H1 (cell line): ENCODE data around the gene BTK.

Experiments
- CBX5 ChIP-seq: fragments of 300-800, 300-1000 bp; sonication (generic); IDR thresholded peaks from 2 replicates; pipeline ENCODE4 v1.7.1; 2016; ENCODE audit warnings: antibody characterized with exemption, low read length, low read depth
- CHD1 ChIP-seq: IDR thresholded peaks from 2 replicates; pipeline ENCODE4 v1.6.1; 2012; ENCODE audit warnings: low read depth, low read length, improper control_type of control experiment
- EZH2 ChIP-seq: fragments of 200-600 bp; sonication (generic); IDR thresholded peaks from 2 replicates; pipeline ENCODE4 v1.7.1; 2012; ENCODE audit warnings: low read depth, mild to moderate bottlenecking, moderate library complexity, low read length, inconsistent platforms; ENCODE audit not compliant: severe bottlenecking
- GTF2F1 ChIP-seq: IDR thresholded peaks from 2 replicates; pipeline ENCODE4 v1.6.1; 2012; ENCODE audit warnings: low read depth, low read length, improper control_type of control experiment, borderline replicate concordance
- HDAC6 ChIP-seq: IDR thresholded peaks from one replicate; pipeline ENCODE4 v1.7.1; 2012; ENCODE audit warnings: low read depth, mild to moderate bottlenecking, inconsistent platforms, low read length, moderate library complexity
- TF ChIP-seq, protein P1 (sequence below): IDR thresholded peaks from 2 replicates; pipeline ENCODE4 v1.6.1; 2012; ENCODE audit warnings: low read length, inconsistent platforms
- TF ChIP-seq, protein P2 (sequence below), 3 experiments: IDR thresholded peaks; 1 replicate in 2 of 3; 2 replicates in 1 of 3; pipeline versions ENCODE4 v1.5.1 to v1.6.1; 2011; ENCODE audit warnings: low read length in 3 of 3, mild to moderate bottlenecking in 3 of 3, inconsistent platforms in 2 of 3, low read depth in 1 of 3, moderate library complexity in 1 of 3; ENCODE audit not compliant: insufficient read depth in 1 of 3; ENCODE audit errors: control extremely low read depth in 1 of 3

DNA sequence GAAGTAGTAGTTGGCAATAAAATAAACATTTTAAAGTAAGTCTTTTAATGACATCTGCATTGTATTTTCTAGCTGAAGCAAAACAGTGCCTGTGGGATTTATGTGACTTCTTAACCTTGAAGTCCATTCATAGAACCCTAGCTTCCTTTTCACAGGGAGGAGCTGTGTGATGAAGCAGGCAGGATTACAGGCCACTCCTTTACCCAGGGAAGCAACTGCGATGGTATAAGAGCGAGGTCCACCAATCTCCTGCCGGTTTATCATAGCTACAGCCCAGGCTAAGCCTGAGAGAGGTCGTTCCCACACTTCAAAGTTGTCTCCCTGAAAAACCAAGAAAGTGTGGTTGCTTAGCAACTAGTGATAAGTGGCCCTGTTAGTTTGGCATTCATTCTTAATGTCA is 11.8 kb upstream of the BTK start:
- no peak for TF ChIP-seq HDAC6
- TF ChIP-seq, protein P1, sequence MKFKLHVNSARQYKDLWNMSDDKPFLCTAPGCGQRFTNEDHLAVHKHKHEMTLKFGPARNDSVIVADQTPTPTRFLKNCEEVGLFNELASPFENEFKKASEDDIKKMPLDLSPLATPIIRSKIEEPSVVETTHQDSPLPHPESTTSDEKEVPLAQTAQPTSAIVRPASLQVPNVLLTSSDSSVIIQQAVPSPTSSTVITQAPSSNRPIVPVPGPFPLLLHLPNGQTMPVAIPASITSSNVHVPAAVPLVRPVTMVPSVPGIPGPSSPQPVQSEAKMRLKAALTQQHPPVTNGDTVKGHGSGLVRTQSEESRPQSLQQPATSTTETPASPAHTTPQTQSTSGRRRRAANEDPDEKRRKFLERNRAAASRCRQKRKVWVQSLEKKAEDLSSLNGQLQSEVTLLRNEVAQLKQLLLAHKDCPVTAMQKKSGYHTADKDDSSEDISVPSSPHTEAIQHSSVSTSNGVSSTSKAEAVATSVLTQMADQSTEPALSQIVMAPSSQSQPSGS, result no peak
- no peak for TF ChIP-seq EZH2
- no peak for TF ChIP-seq GTF2F1
- TF ChIP-seq, protein P2, sequence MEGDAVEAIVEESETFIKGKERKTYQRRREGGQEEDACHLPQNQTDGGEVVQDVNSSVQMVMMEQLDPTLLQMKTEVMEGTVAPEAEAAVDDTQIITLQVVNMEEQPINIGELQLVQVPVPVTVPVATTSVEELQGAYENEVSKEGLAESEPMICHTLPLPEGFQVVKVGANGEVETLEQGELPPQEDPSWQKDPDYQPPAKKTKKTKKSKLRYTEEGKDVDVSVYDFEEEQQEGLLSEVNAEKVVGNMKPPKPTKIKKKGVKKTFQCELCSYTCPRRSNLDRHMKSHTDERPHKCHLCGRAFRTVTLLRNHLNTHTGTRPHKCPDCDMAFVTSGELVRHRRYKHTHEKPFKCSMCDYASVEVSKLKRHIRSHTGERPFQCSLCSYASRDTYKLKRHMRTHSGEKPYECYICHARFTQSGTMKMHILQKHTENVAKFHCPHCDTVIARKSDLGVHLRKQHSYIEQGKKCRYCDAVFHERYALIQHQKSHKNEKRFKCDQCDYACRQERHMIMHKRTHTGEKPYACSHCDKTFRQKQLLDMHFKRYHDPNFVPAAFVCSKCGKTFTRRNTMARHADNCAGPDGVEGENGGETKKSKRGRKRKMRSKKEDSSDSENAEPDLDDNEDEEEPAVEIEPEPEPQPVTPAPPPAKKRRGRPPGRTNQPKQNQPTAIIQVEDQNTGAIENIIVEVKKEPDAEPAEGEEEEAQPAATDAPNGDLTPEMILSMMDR (IDR thresholded peaks at IDR 0.05; ENCODE audit: control extremely low read depth in 1 of 3, insufficient read depth in 1 of 3, low read depth in 1 of 3, low read length in 3 of 3), result no peak
- no peak for TF ChIP-seq CBX5
- no peak for TF ChIP-seq CHD1
